Chondrocyte (in vitro differentiated cells): Measurements from ENCODE around the gene LRRC37A. TPM values are rescaled to one million over a fixed set of nuclear protein-coding genes. Genes with fewer than 3 reads are reported as not detected.
"Not testable (repeated sequence)": the region's sequence is repeated elsewhere in the genome, so short reads cannot be mapped to it uniquely, and the experiment has no call there.

Experiments used
- DNase-seq: peaks from one replicate; pipeline ENCODE4 v3.0.0; 2021; ENCODE audit warnings: mixed read lengths, low spot score
- H3K27ac Mint-ChIP-seq: one replicate; pipeline ENCODE4 v1.8.0; 2021; ENCODE audit warnings: mild to moderate bottlenecking, moderate library complexity, mixed read lengths; ENCODE audit not compliant: unreplicated experiment
- H3K27me3 Mint-ChIP-seq: 2 replicates; pipeline ENCODE4 v1.8.0; 2021; ENCODE audit warnings: low read depth, mixed read lengths
- H3K36me3 Mint-ChIP-seq: 2 replicates; pipeline ENCODE4 v1.8.0; 2021; ENCODE audit warnings: low read depth, mixed read lengths
- H3K4me1 Mint-ChIP-seq: 2 replicates; pipeline ENCODE4 v1.8.0; 2021; ENCODE audit warnings: low read depth, mild to moderate bottlenecking, mixed read lengths
- H3K4me3 Mint-ChIP-seq: one replicate; pipeline ENCODE4 v1.8.0; 2021; ENCODE audit warnings: mild to moderate bottlenecking, moderate library complexity, mixed read lengths; ENCODE audit not compliant: unreplicated experiment
- H3K9me3 Mint-ChIP-seq: 2 replicates; pipeline ENCODE4 v1.8.0; 2021; ENCODE audit warnings: low read depth, mixed read lengths
- CTCF ChIP-seq: fragments of 200-600 bp; sonication (generic); IDR thresholded peaks from 2 replicates; pipeline ENCODE4 v1.5.0; 2021; ENCODE audit warnings: antibody characterized with exemption, mild to moderate bottlenecking, moderate library complexity
- total RNA-seq: library from RNA; stranded (reverse); gene quantifications from 3 replicates; pipeline ENCODE4 v1.2.1, GENCODE V29; 2021

LRRC37A gene
- total RNA-seq, 1 donor from 2014 or later: 2.2 TPM

- H3K4me3 Mint-ChIP-seq: no peak overlapping the region
- TF ChIP-seq CTCF: no peak
- peak overlapping the region; percentile 46 for H3K27ac Mint-ChIP-seq
- DNase-seq: no peak
- peaks cover 33% of the 10 kb centered on the region for H3K4me1 Mint-ChIP-seq
- H3K9me3 Mint-ChIP-seq: no peaks in the 10 kb centered on the region
- H3K27me3 Mint-ChIP-seq: peaks cover 2% of the 10 kb centered on the region
- peaks cover 3% of the 10 kb centered on the region for H3K36me3 Mint-ChIP-seq
Observed at GRCh38 chr17:46264456-46265198, 30.3 kb upstream of the LRRC37A start.

GRCh38 chr17:46266063-46266655, 28.8 kb upstream of the LRRC37A start:
- not testable (repeated sequence) for H3K27me3 Mint-ChIP-seq, DNase-seq, H3K9me3 Mint-ChIP-seq, H3K36me3 Mint-ChIP-seq
- Mint-ChIP-seq H3K4me3 (peak overlapping the region; percentile 80), H3K27ac (peak overlapping the region; percentile 89), H3K4me1 (peaks cover 30% of the 10 kb centered on the region)

- peaks cover 30% of the 10 kb centered on the region for H3K4me1 Mint-ChIP-seq
- DNase-seq: peak; percentile 98
- TF ChIP-seq CTCF: no peak
- H3K27me3 Mint-ChIP-seq: peaks cover 4% of the 10 kb centered on the region
- H3K4me3 Mint-ChIP-seq: peak overlapping the region; percentile 86
- H3K27ac Mint-ChIP-seq: peak overlapping the region; percentile 93
- H3K36me3 Mint-ChIP-seq: no peaks in the 10 kb centered on the region
- no peaks in the 10 kb centered on the region for H3K9me3 Mint-ChIP-seq
Observed at GRCh38 chr17:46266656-46267544, 28.0 kb upstream of the LRRC37A start.

- H3K27me3 Mint-ChIP-seq: peaks cover 22% of the 10 kb centered on the region
- H3K36me3 Mint-ChIP-seq: no peaks in the 10 kb centered on the region
- no peaks in the 10 kb centered on the region for H3K9me3 Mint-ChIP-seq
- H3K4me1 Mint-ChIP-seq: peaks cover 18% of the 10 kb centered on the region
- no peak overlapping the region for H3K27ac Mint-ChIP-seq
- no peak for TF ChIP-seq CTCF
- no peak for DNase-seq
- no peak overlapping the region for H3K4me3 Mint-ChIP-seq
Observed at GRCh38 chr17:46270032-46270431, 24.9 kb upstream of the LRRC37A start.

- no peak for DNase-seq
- Mint-ChIP-seq H3K4me3 (no peak overlapping the region), H3K4me1 (no peaks in the 10 kb centered on the region), H3K36me3 (no peaks in the 10 kb centered on the region), H3K27me3 (peaks cover 25% of the 10 kb centered on the region), H3K27ac (no peak overlapping the region), H3K9me3 (no peaks in the 10 kb centered on the region)
- TF ChIP-seq CTCF: no peak
Observed at GRCh38 chr17:46273541-46274236, 21.2 kb upstream of the LRRC37A start.
